ENCODE data around the gene CDH23. TPM values are rescaled to one million over a fixed set of nuclear protein-coding genes. Genes with fewer than 3 reads are reported as not detected.

Gene CDH23
- total RNA-seq, 1 experiment from 2014 or later, result 0.02 TPM

DNA sequence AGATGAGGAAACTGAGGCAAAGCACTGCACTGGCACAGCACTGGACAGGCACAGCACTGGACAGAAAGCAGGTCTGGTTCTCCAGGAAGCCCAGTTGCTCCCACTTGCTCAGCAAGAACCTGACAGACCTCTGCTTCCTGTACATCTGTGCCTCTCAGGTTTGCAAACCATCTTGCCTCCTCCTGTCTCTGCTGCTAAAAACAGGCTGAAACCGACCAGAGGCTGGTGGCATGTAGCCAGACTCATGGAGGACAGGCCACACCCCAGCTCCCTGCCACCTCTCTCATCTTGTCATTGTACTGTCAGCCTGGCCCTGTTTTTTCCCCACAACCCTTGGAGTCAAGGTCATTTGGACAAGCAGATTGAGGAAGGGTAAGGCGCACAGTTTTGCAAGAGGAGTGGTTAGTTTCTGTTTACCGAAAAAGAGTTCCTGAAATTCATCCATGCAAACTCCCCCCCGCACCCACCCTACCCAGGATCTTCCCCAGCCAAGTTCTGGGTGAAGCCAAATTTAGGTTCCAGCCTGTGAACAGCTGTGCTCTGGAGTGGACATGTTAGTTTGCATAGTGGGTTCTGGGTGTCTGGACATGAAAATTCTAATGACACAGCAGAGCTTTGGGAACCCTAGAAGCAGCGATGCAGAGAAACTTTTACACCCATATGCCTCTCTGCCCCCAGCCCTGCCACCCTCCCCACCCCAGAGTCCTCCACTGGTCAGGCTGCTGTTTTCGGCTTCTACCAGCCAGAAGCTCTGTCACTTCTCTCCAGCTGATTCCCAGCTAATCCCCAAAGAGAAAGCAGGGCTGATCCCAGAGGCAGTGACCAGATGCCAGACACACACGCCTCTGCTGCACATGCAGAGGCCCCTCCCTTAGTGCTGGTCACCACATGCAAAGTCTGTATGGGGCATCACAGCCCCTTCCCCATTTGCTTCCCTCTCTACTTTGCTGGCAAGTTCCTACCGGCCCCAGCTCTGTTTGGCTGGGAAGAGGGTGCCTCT is 331.3 kb downstream of the CDH23 start:
- Mint-ChIP-seq H3K4me3 (ENCODE audit: unreplicated experiment) (no peak overlapping the region), H3K27me3 (ENCODE audit: insufficient read depth, unreplicated experiment) (no peaks in the 10 kb centered on the region), H3K36me3 (ENCODE audit: insufficient read depth, unreplicated experiment) (no peaks in the 10 kb centered on the region), H3K27ac (ENCODE audit: low read depth, unreplicated experiment) (peak overlapping the region; percentile 42), H3K4me1 (ENCODE audit: insufficient read depth, unreplicated experiment) (peaks cover 18% of the 10 kb centered on the region), H3K9me3 (ENCODE audit: unreplicated experiment) (no peaks in the 10 kb centered on the region)
- DNase-seq (ENCODE audit: unreplicated experiment), result peak; percentile 70
- TF ChIP-seq, protein P1, sequence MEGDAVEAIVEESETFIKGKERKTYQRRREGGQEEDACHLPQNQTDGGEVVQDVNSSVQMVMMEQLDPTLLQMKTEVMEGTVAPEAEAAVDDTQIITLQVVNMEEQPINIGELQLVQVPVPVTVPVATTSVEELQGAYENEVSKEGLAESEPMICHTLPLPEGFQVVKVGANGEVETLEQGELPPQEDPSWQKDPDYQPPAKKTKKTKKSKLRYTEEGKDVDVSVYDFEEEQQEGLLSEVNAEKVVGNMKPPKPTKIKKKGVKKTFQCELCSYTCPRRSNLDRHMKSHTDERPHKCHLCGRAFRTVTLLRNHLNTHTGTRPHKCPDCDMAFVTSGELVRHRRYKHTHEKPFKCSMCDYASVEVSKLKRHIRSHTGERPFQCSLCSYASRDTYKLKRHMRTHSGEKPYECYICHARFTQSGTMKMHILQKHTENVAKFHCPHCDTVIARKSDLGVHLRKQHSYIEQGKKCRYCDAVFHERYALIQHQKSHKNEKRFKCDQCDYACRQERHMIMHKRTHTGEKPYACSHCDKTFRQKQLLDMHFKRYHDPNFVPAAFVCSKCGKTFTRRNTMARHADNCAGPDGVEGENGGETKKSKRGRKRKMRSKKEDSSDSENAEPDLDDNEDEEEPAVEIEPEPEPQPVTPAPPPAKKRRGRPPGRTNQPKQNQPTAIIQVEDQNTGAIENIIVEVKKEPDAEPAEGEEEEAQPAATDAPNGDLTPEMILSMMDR (IDR thresholded peaks at IDR 0.05; ENCODE audit: unreplicated experiment), result no peak
- intact Hi-C loops (cut with micrococcal nuclease), result loop anchor here (5.0 kb wide), 2 partner anchors 39 to 84 kb away; no protein-coding TSS in a partner anchor
- no TSS peak for BruUV-seq (replicated peaks)
- CTCF ChIA-PET, result interaction anchor here (0.6 to 1.2 kb wide), 5 partner anchors 12 to 158 kb away, joined by 3 to 6 read pairs (median 3); no protein-coding TSS in a partner anchor
- POLR2A ChIA-PET, result interaction anchor here (0.7 to 2.6 kb wide), 6 partner anchors 12 to 84 kb away, joined by 3 to 19 read pairs (median 4); partner anchors contain the start of gene VSIR

DNA sequence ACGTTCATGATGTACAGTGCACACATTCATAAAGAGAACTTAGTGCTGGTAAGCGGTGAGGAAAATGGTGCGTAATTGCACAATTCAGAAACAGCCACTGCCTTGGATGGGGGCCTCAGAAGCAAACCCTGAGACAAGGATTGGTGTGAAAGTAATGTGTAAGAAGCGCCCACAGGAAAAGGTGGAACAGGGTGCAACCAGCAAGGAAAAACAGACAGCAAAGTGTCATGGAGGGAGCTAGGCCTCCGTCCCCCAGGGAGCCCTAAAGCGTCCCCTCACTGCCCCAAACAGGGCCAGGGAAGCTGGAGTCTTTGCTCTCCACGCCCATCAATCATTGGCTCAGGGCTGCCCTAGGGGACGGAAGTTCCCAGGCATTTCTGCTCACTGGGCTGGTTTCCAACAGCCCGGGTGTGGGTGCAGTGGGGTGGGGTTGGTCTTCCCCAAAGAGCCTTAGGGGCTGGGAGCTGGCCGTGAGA is 332.5 kb downstream of the CDH23 start:
- DNase-seq (ENCODE audit: unreplicated experiment), result peak; percentile 95
- H3K4me3 Mint-ChIP-seq (ENCODE audit: unreplicated experiment), result no peak overlapping the region
- H3K4me1 Mint-ChIP-seq (ENCODE audit: insufficient read depth, unreplicated experiment), result peaks cover 18% of the 10 kb centered on the region
- peaks cover 6% of the 10 kb centered on the region for H3K36me3 Mint-ChIP-seq (ENCODE audit: insufficient read depth, unreplicated experiment)
- ChIA-PET CTCF (interaction anchor here (0.7 to 1.2 kb wide), 4 partner anchors 11 to 97 kb away, joined by 3 to 6 read pairs (median 4); partner anchors contain the start of gene VSIR), POLR2A (interaction anchor here (0.7 to 2.6 kb wide), 7 partner anchors 9 to 56 kb away, joined by 3 to 19 read pairs (median 4); partner anchors contain the start of gene VSIR)
- peak overlapping the region; percentile 42 for H3K27ac Mint-ChIP-seq (ENCODE audit: low read depth, unreplicated experiment)
- intact Hi-C loops (cut with micrococcal nuclease), result loop anchor here (5.0 kb wide), 2 partner anchors 38 to 83 kb away; no protein-coding TSS in a partner anchor
- TF ChIP-seq, protein P1 (IDR thresholded peaks at IDR 0.05; ENCODE audit: unreplicated experiment), result no peak
- H3K9me3 Mint-ChIP-seq (ENCODE audit: unreplicated experiment), result no peaks in the 10 kb centered on the region
- H3K27me3 Mint-ChIP-seq (ENCODE audit: insufficient read depth, unreplicated experiment), result no peaks in the 10 kb centered on the region
- BruUV-seq (replicated peaks), result no TSS peak

DNA sequence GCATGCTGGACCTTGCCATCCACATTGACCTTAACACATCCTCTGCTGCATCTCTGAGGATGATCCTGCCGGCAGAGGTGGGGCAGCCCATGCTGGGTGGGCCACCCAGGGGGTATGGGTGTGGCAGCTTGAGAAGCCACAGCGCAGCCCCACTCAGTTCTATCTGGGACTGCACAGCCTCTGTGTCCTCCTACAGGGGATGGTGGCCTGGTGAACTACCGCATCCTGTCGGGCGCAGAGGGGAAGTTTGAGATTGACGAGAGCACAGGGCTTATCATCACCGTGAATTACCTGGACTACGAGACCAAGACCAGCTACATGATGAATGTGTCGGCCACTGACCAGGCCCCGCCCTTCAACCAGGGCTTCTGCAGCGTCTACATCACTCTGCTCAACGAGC is 335.1 kb downstream of the CDH23 start:
- DNase-seq (ENCODE audit: unreplicated experiment), result no peak
- TF ChIP-seq, protein P1 (IDR thresholded peaks at IDR 0.05; ENCODE audit: unreplicated experiment), result no peak
- Mint-ChIP-seq H3K9me3 (ENCODE audit: unreplicated experiment) (no peaks in the 10 kb centered on the region), H3K4me3 (ENCODE audit: unreplicated experiment) (no peak overlapping the region), H3K36me3 (ENCODE audit: insufficient read depth, unreplicated experiment) (peaks cover 6% of the 10 kb centered on the region), H3K27ac (ENCODE audit: low read depth, unreplicated experiment) (no peak overlapping the region), H3K27me3 (ENCODE audit: insufficient read depth, unreplicated experiment) (no peaks in the 10 kb centered on the region), H3K4me1 (ENCODE audit: insufficient read depth, unreplicated experiment) (peaks cover 23% of the 10 kb centered on the region)
- BruUV-seq (replicated peaks), result no TSS peak
- ChIA-PET POLR2A (no interaction called here), CTCF (interaction anchor here (0.6 to 1.4 kb wide), 3 partner anchors 8 to 114 kb away, joined by 3 to 4 read pairs (median 3); no protein-coding TSS in a partner anchor)
- intact Hi-C loops (cut with micrococcal nuclease), result no loop called here

DNA sequence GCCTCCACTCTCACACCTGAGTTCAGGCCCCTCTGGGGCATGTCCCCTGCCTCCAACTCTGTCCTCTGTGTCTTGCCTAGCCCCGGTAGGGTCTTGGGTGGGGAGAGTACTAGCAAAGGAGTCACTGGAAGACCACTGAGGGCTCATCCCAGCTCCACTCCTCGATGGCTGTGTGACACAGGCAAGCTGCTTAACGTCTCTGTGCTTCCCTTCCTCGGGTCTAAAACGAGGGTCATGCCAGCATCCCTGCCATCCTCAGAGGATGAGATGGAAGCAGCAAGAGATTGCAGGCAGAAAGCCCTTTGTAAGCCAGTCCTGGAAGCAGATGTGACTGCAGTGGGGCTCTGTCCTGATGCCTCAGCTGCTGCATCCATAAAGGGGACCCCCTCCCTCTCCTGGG is 338.1 kb downstream of the CDH23 start:
- intact Hi-C loops (cut with micrococcal nuclease), result no loop called here
- H3K9me3 Mint-ChIP-seq (ENCODE audit: unreplicated experiment), result no peaks in the 10 kb centered on the region
- CTCF ChIA-PET, result interaction anchor here (0.6 kb wide), 1 partner anchor 415 kb away, joined by 4 read pairs; no protein-coding TSS in a partner anchor
- no peak overlapping the region for H3K27ac Mint-ChIP-seq (ENCODE audit: low read depth, unreplicated experiment)
- no peaks in the 10 kb centered on the region for H3K27me3 Mint-ChIP-seq (ENCODE audit: insufficient read depth, unreplicated experiment)
- POLR2A ChIA-PET, result interaction anchor here (0.6 kb wide), 2 partner anchors 54 to 626 kb away, joined by 3 read pairs; no protein-coding TSS in a partner anchor
- peaks cover 8% of the 10 kb centered on the region for H3K36me3 Mint-ChIP-seq (ENCODE audit: insufficient read depth, unreplicated experiment)
- peaks cover 14% of the 10 kb centered on the region for H3K4me1 Mint-ChIP-seq (ENCODE audit: insufficient read depth, unreplicated experiment)
- H3K4me3 Mint-ChIP-seq (ENCODE audit: unreplicated experiment), result no peak overlapping the region
- TF ChIP-seq, protein P1 (IDR thresholded peaks at IDR 0.05; ENCODE audit: unreplicated experiment), result no peak
- no TSS peak for BruUV-seq (replicated peaks)
- DNase-seq (ENCODE audit: unreplicated experiment), result no peak
